WTC11 (cell line): Measurements from ENCODE around the gene SERTAD4. TPM values are rescaled to one million over a fixed set of nuclear protein-coding genes. Genes with fewer than 3 reads are reported as not detected.

ENCODE experiments used
- AR ChIP-seq: fragments of 250-450 bp; sonication (Bioruptor Pico); IDR thresholded peaks from 2 replicates; pipeline ENCODE4 v1.9.0; 2021; ENCODE audit warnings: mild to moderate bottlenecking
- ATF6 ChIP-seq: sonication (generic); formaldehyde crosslinking; IDR thresholded peaks from 2 replicates; pipeline ENCODE4 v1.8.1; 2023; ENCODE audit warnings: mild to moderate bottlenecking, missing genetic modification reagents
- CBFB ChIP-seq: sonication (generic); formaldehyde crosslinking; IDR thresholded peaks from 2 replicates; pipeline ENCODE4 v1.8.1; 2022; ENCODE audit warnings: mild to moderate bottlenecking, low read depth, missing genetic modification reagents
- E2F1 ChIP-seq: sonication (generic); formaldehyde crosslinking; IDR thresholded peaks from 2 replicates; pipeline ENCODE4 v1.8.0; 2022; ENCODE audit warnings: mild to moderate bottlenecking, missing genetic modification reagents
- ESRRA ChIP-seq: sonication (generic); formaldehyde crosslinking; IDR thresholded peaks from 2 replicates; pipeline ENCODE4 v1.8.1; 2022; ENCODE audit warnings: mild to moderate bottlenecking, missing genetic modification reagents, borderline replicate concordance
- IRF2 ChIP-seq: sonication (generic); formaldehyde crosslinking; IDR thresholded peaks from 2 replicates; pipeline ENCODE4 v1.8.0; 2022; ENCODE audit warnings: low read depth, missing genetic modification reagents, borderline replicate concordance
- MXD4 ChIP-seq: fragments of 250-450 bp; sonication (Bioruptor Pico); IDR thresholded peaks from 2 replicates; pipeline ENCODE4 v1.8.0; 2021; ENCODE audit warnings: mild to moderate bottlenecking, moderate library complexity, borderline replicate concordance
- NR1H2 ChIP-seq: sonication (generic); formaldehyde crosslinking; IDR thresholded peaks from 2 replicates; pipeline ENCODE4 v1.9.0; 2021; ENCODE audit warnings: mild to moderate bottlenecking, moderate library complexity, missing genetic modification reagents
- PRDM15 ChIP-seq: sonication (generic); formaldehyde crosslinking; IDR thresholded peaks from 2 replicates; pipeline ENCODE4 v1.8.0; 2022; ENCODE audit warnings: missing genetic modification reagents
- RELA ChIP-seq: sonication (generic); formaldehyde crosslinking; IDR thresholded peaks from 2 replicates; pipeline ENCODE4 v1.8.1; 2022; ENCODE audit warnings: missing genetic modification reagents, mild to moderate bottlenecking, borderline replicate concordance
- RORB ChIP-seq: fragments of 250-450 bp; sonication (Bioruptor Pico); IDR thresholded peaks from 2 replicates; pipeline ENCODE4 v1.9.0; 2021; ENCODE audit warnings: mild to moderate bottlenecking
- SP1 ChIP-seq: sonication (generic); formaldehyde crosslinking; conservative IDR thresholded peaks from 2 replicates; pipeline ENCODE4 v1.8.1; 2022; ENCODE audit warnings: missing genetic modification reagents
- STAT6 ChIP-seq: sonication (generic); formaldehyde crosslinking; conservative IDR thresholded peaks from 2 replicates; pipeline ENCODE4 v1.8.1; 2023; ENCODE audit warnings: mild to moderate bottlenecking, low read depth, missing genetic modification reagents, moderate library complexity
- total RNA-seq: library from RNA; stranded (reverse); gene quantifications from 3 replicates; pipeline ENCODE4 v1.2.3, GENCODE V29; 2021

The SERTAD4 gene
- total RNA-seq, 1 experiment from 2014 or later: 4.6 TPM

- TF ChIP-seq ATF6 (CRISPR knock-in tag): no peak
- no peak for TF ChIP-seq SP1
- TF ChIP-seq NR1H2 (CRISPR knock-in tag): no peak
- TF ChIP-seq CBFB: no peak
- no peak for TF ChIP-seq IRF2 (CRISPR knock-in tag)
- no peak for TF ChIP-seq RORB (CRISPR knock-in tag)
- TF ChIP-seq MXD4 (CRISPR knock-in tag): no peak
- TF ChIP-seq RELA (CRISPR knock-in tag): no peak
- TF ChIP-seq STAT6 (CRISPR knock-in tag): no peak
- no peak for TF ChIP-seq ESRRA (CRISPR knock-in tag)
- no peak for TF ChIP-seq E2F1 (CRISPR knock-in tag)
- TF ChIP-seq PRDM15 (CRISPR knock-in tag): no peak
- TF ChIP-seq AR (CRISPR knock-in tag): no peak
Observed at GRCh38 chr1:210213335-210213734, 19.3 kb upstream of the SERTAD4 start (continued).
